Dermis blood vessel endothelial cell (primary cell): Measurements from ENCODE around the gene SNX25. TPM values are rescaled to one million over a fixed set of nuclear protein-coding genes. Genes with fewer than 3 reads are reported as not detected.

Experiments used
- total RNA-seq: library from RNA; depleted of rRNA; stranded (reverse); fragments of >200 nt; gene quantifications from 2 replicates; pipeline ENCODE4 v1.2.3, GENCODE V29; 2014

SNX25 gene
- total RNA-seq, 1 donor from 2014 or later: 73.2 TPM

Other genes starting within 250 kb of the SNX25 start
- not detected in 2 replicates for gene HELT, start 191.1 kb upstream of the SNX25 start, total RNA-seq
- 8.8 and 10.8 TPM in 2 replicates for gene SLC25A4, start 66.3 kb upstream of the SNX25 start, total RNA-seq
- 26.2 and 41.8 TPM in 2 replicates for gene CFAP97, start 5.6 kb upstream of the SNX25 start, total RNA-seq
- 0.34 and 0.93 TPM in 2 replicates for gene LRP2BP, start 186.3 kb downstream of the SNX25 start, total RNA-seq
- 7.1 and 9.4 TPM in 2 replicates for gene ANKRD37, start 187.2 kb downstream of the SNX25 start, total RNA-seq
- gene UFSP2, start 216.4 kb downstream of the SNX25 start, total RNA-seq: 40.0 and 51.7 TPM in 2 replicates